Muscle layer of colon (tissue), 2 donors: ENCODE measurements around the gene CFAP77.

ENCODE experiments used
- H3K27ac ChIP-seq: one replicate; pipeline ENCODE4 v1.7.0; 2013; ENCODE audit warnings: low read depth, mild to moderate bottlenecking, low read length, moderate library complexity
- H3K27me3 ChIP-seq, 2 donors: one replicate each; pipeline ENCODE4 v1.7.0; 2013; ENCODE audit warnings: low read length in 2 of 2, mild to moderate bottlenecking in 2 of 2; ENCODE audit not compliant: insufficient read depth in 2 of 2, control insufficient read depth in 1 of 2
- H3K36me3 ChIP-seq: one replicate; pipeline ENCODE4 v1.7.0; 2013; ENCODE audit warnings: mild to moderate bottlenecking, low read length; ENCODE audit not compliant: insufficient read depth
- H3K4me1 ChIP-seq: one replicate; pipeline ENCODE4 v1.7.0; 2013; ENCODE audit warnings: mild to moderate bottlenecking, low read length; ENCODE audit not compliant: insufficient read depth
- H3K4me3 ChIP-seq, 2 donors: one replicate each; pipeline ENCODE4 v1.7.0; 2013; ENCODE audit warnings: low read length in 2 of 2, low read depth in 1 of 2, mild to moderate bottlenecking in 1 of 2, moderate library complexity in 1 of 2
- H3K9ac ChIP-seq: one replicate; pipeline ENCODE4 v1.7.0; 2013; ENCODE audit warnings: low read length
- H3K9me3 ChIP-seq: one replicate; pipeline ENCODE4 v1.7.0; 2013; ENCODE audit warnings: mild to moderate bottlenecking, low read length
- donor health status: abdominal sarcoma.
- donor health status: Adenocarcinoma of cecum.

CFAP77 gene

DNA sequence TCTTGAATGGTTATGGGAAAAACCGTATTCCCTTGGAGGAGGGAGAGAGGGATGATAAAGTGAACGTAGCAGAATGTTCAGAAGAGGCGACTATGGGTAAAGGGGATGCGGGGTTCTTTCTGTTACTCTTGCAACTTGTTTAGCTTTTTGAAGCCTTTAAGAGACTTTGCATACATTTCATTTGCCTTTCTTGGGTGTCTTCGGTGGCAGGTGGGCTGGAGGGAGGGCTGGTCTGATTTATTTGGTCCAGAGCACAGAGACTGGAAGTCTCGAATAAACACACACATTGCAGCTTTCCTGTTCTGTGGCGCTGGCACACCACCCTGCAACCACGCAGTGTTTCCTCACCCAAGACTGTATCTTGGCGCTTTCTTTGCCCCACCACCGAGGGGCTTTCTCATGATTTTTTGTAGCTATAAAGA lies 26.5 kb upstream of the CFAP77 start:
- peaks cover 62% of the 10 kb centered on the region for H3K36me3 ChIP-seq
- H3K27ac ChIP-seq: no peak overlapping the region

DNA sequence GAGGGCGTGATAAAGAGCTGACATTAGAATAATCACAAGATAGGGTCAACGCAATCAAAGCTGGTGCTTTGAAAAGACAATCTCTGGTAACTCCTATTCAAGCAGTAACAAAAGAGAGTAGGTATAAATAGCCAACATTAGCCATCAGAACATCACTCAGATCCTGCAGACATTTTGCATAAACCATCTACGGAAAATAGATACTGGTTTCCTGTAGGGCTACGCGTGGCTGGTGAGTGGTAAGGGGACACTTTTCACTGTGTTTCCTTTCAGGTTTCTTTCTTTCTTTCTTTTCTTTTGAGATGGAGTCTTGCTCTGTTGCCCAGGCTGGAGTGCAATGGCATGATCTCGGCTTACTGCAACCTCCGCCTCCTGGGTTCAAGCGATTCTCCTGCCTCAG lies 25.6 kb upstream of the CFAP77 start:
- H3K27me3 ChIP-seq: no peaks in the 10 kb centered on the region
- no peak overlapping the region for H3K9ac ChIP-seq
- no peak overlapping the region for H3K4me3 ChIP-seq
- H3K27ac ChIP-seq: no peak overlapping the region
- no peaks in the 10 kb centered on the region for H3K9me3 ChIP-seq
- no peaks in the 10 kb centered on the region for H3K4me1 ChIP-seq
- H3K36me3 ChIP-seq: peaks cover 60% of the 10 kb centered on the region

More for the DNA sequence above, 26.5 kb upstream of the CFAP77 start:
- no peak overlapping the region for H3K9ac ChIP-seq
- no peaks in the 10 kb centered on the region for H3K4me1 ChIP-seq
- H3K9me3 ChIP-seq: no peaks in the 10 kb centered on the region
- no peaks in the 10 kb centered on the region for H3K27me3 ChIP-seq
- H3K4me3 ChIP-seq: no peak overlapping the region

DNA sequence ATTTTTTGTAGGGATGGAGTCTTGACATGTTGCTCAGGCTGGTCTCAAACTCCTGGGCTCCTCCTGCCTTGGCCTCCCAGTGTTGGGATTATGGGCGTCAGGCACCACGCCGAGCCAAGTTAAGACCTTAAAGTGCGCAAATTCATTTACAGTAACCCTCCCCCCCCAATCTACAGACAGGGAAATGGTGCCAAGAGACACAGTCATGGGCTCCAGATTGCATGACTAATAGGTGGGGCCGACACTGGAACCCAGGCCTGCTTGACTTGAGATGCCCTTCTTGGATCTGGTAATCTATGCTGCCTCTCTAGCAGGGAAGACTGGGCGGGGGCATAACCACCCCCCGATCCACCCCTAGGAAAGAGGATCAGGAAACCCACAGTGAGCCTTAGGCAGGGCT lies 22.9 kb upstream of the CFAP77 start:
- Histone ChIP-seq H3K27me3 (no peaks in the 10 kb centered on the region), H3K27ac (no peak overlapping the region), H3K36me3 (peaks cover 74% of the 10 kb centered on the region), H3K9me3 (no peaks in the 10 kb centered on the region), H3K9ac (no peak overlapping the region), H3K4me1 (no peaks in the 10 kb centered on the region), H3K4me3 (no peak overlapping the region)

DNA sequence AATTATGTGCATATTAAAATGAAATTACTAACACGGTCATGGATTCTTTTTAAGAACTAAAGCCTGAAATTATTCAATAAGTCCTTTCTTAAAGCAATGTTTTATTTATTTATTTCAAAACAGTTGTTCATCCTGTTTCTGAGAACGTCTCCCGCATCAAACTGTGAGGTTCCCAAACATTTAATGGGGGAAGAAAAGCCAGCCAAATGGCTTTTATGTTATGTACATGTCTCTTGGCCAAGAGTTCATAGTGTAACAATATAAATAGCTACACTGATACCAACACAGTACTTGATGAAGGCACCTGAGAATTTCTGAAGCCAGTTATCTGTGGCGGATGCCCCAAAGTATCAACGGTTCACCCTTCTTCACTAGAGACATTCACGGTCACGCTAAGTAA lies 19.0 kb upstream of the CFAP77 start:
- Histone ChIP-seq H3K27me3 (no peaks in the 10 kb centered on the region), H3K36me3 (peaks cover 70% of the 10 kb centered on the region)

DNA sequence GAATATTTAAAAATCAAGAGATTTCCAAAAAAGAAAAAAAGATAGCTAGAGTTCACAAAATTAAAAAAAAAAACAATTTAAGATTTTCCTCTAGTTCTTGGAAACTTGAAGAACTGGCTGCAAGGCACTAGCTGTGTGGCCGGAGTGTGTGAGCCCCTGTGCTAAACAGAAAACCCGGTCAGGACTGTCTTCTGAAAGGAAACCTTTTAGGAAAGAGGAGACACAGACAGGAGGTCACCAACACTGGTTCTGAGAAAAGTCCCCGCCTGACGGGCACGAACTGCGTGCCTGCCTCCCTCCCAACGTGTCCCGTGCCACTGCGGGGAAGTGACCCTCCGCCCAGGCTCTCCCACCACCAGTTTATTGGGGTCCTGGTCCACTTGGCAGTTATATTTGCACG lies 18.6 kb upstream of the CFAP77 start:
- no peak overlapping the region for H3K9ac ChIP-seq
- H3K27me3 ChIP-seq: no peaks in the 10 kb centered on the region
- H3K4me3 ChIP-seq: no peak overlapping the region
- no peak overlapping the region for H3K27ac ChIP-seq
- no peaks in the 10 kb centered on the region for H3K4me1 ChIP-seq
- H3K9me3 ChIP-seq: no peaks in the 10 kb centered on the region
- peaks cover 71% of the 10 kb centered on the region for H3K36me3 ChIP-seq

More for the DNA sequence above, 19.0 kb upstream of the CFAP77 start:
- H3K9me3 ChIP-seq: no peaks in the 10 kb centered on the region
- no peak overlapping the region for H3K9ac ChIP-seq
- no peaks in the 10 kb centered on the region for H3K4me1 ChIP-seq
- no peak overlapping the region for H3K4me3 ChIP-seq
- H3K27ac ChIP-seq: no peak overlapping the region

DNA sequence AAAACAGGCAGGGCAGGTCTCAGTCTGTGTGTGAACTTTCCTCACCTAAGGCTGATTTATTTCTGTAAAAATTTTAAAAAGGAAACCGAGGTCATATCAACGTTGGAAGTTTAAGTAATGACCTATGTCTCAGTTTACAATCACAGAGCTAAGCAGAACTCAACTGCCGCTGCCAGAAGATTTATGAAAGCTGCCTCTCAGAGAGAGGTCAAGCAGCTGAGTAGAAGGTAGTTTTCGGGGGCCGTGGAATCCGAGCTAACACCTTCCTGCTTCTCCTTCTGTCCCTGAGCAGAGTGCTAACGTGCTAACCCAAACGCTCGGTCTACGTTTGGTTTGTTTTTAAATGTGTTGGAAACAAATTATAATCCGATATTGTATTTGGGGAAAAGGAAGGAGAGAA lies 14.5 kb upstream of the CFAP77 start:
- H3K27me3 ChIP-seq: no peaks in the 10 kb centered on the region
- H3K4me3 ChIP-seq: no peak overlapping the region
- peaks cover 57% of the 10 kb centered on the region for H3K36me3 ChIP-seq
- no peaks in the 10 kb centered on the region for H3K4me1 ChIP-seq
- H3K9me3 ChIP-seq: no peaks in the 10 kb centered on the region
- H3K9ac ChIP-seq: no peak overlapping the region
- no peak overlapping the region for H3K27ac ChIP-seq

DNA sequence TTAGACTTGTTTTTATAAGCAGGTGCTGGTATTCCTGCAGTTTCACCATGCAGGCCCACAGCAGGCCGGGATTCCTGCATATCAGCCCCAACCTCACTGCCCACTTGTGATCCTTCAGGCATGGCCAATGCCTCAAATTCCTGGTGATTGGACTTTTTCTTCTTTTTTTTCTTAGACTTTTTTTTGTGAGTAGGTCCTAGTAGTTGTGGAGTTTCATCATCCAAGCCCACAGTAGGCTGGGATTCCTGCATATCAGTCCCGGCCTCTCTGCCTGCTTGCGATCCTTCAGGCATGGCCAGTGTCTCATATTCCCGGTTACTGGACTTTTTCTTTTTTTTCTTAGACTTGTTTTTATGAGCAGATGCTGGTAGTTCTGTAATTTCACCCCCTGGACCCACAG lies 8.2 kb upstream of the CFAP77 start:
- Histone ChIP-seq H3K4me1 (peaks cover 7% of the 10 kb centered on the region), H3K4me3 (no peak overlapping the region), H3K27me3 (no peaks in the 10 kb centered on the region), H3K27ac (no peak overlapping the region), H3K9me3 (no peaks in the 10 kb centered on the region), H3K9ac (no peak overlapping the region), H3K36me3 (peaks cover 32% of the 10 kb centered on the region)

DNA sequence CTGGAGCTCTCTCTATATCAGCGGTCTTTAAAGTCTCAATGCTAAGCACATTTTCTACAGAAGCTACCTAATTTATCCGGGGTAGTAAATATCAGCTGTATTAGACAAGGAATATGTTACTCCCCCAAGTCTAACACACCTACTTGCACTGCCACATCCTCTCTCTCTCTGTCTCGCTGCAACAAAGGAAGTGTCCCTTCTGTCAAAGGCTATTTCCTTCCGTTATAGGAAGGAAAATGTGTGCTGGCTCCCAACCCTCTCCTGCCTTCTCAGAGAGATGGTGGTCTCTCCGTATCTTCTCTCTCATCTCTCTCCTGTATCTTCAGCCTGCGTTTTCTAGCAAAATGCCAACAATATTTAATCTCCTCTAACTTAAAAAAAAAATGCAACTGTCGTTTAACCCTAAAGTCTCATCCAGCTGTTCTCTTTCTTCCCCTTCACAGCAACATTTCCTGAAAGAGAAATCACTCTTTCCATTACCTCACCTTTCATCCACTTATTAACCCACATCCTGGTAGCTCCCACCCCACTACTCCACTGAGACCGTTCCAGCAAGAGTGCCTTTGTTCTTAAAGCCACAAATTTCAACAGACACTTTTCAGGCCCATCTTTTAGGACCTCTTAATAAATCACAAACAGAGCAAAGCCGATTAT lies 5.7 kb upstream of the CFAP77 start:
- Histone ChIP-seq H3K9me3 (no peaks in the 10 kb centered on the region), H3K4me3 (no peak overlapping the region), H3K9ac (no peak overlapping the region)

DNA sequence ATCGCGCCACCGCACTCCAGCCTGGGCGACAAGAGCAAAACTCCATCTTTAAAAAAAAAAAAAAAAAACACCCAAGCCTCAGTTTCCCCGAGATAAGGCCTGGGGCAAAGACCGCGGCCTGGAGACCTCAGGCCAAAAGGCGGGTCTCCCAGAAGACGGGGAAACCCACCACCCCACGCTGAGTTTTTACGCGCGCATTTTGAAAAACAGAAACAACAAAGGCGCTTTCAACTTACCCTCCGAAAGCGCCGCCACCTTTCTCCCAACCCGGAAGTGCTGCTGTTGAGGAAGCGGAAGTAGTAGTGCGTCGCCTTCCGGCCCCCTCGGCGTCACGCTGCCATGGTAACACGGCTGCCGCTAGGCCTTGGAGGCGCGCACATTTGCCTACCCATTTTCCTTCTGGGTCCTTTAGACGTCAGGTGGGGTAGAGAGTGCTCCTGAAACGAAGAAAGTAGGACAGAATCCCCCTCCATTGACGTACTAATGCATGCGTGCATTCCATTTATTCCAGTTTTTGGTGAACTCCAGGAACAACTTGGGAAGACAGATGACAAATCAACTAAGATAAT lies 3.4 kb upstream of the CFAP77 start, which contains the start of gene TTF1:
TTF1 (minus strand) TSS at position 287 of the 569 bp plus-strand sequence. CDS start 4,019 bp downstream, outside the sequence.
- no peak within 1 kb of the TSS for H3K27ac ChIP-seq
- H3K9ac ChIP-seq: no peak within 1 kb of the TSS
- peaks cover 14% of the 10 kb centered on the region for H3K36me3 ChIP-seq
- peak within 1 kb of the TSS; percentile 35 to 48 for H3K4me3 ChIP-seq
- H3K4me1 ChIP-seq: peaks cover 16% of the 10 kb centered on the region
- H3K27me3 ChIP-seq: peaks cover 22 to 24% of the 10 kb centered on the region in 2 donors
- no peaks in the 10 kb centered on the region for H3K9me3 ChIP-seq

More for the DNA sequence above, 5.7 kb upstream of the CFAP77 start:
- H3K4me1 ChIP-seq: peaks cover 10% of the 10 kb centered on the region
- H3K27ac ChIP-seq: no peak overlapping the region
- peaks cover under 1 to 4% of the 10 kb centered on the region in 2 donors for H3K27me3 ChIP-seq
- peaks cover 14% of the 10 kb centered on the region for H3K36me3 ChIP-seq

DNA sequence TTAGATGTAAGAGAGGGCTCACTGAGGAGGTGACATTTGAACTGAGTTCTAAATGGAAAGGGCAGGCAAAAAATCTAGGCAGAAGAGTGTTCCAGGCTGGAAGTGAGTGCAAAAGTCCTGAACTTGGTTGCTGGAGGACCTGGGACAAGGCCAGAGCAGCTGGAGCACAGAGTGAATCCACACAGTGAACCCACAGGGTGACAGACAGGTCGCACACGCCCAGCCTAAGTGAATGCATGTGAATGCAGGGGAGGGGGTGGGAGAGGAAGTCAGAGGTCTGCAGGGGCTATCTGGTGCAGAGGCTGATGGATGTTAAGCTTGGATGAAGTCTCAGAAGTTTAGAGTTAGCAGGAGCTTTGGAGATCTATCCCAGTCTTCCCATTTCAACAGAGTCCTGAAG lies 2.8 kb upstream of the CFAP77 start:
- Histone ChIP-seq H3K4me3 (peak overlapping the region; percentile 35 to 48), H3K27ac (no peak overlapping the region), H3K9me3 (no peaks in the 10 kb centered on the region), H3K27me3 (peaks cover 27 to 29% of the 10 kb centered on the region in 2 donors), H3K9ac (no peak overlapping the region), H3K4me1 (peaks cover 16% of the 10 kb centered on the region), H3K36me3 (peaks cover 9% of the 10 kb centered on the region)

DNA sequence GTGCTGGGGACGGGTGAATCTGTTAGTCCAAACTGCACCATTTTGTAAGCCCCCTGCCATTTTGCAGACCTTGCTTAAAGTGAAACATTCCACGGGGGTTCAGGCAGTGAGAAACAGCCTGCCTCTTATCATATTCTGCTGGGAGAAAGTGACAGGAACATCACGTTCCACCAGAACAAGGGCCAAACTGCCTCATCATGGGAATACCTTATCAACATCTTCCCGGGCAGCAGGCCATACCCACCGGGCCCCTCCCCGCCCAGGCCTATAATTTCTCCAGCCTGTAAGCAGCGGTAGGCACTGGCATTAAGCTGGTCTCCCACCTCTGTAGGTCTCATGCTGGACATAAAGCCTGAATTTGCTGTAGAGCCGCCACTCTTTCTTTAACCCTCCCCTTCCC lies 1.5 kb upstream of the CFAP77 start:
- Histone ChIP-seq H3K9me3 (no peaks in the 10 kb centered on the region), H3K4me3 (no peak overlapping the region), H3K27ac (no peak overlapping the region), H3K4me1 (peaks cover 16% of the 10 kb centered on the region), H3K36me3 (no peaks in the 10 kb centered on the region), H3K9ac (no peak overlapping the region), H3K27me3 (peaks cover 39 to 40% of the 10 kb centered on the region in 2 donors)

DNA sequence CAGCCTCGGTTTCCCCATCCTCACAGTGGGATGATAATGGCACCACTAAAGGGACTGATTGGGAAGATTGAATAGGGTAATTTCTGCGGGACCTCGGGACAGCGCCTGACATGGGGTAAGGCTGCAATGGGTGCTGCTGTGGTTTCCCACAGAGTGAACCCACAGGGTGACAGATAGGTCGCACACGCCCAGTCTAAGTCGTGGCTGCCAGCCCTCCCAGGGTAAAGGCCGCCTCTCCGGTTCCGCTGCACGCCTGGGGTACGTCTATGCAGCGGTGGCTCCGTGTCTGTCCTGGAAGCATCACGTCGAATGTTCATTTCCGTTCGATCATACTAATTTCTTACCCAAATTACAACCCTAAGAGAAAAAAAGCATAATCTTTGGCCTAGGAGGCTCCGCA lies 631 bp downstream of the CFAP77 start:
- H3K27me3 ChIP-seq: peaks cover 50 to 55% of the 10 kb centered on the region in 2 donors
- H3K4me3 ChIP-seq: peak overlapping the region; percentile 40 to 46
- no peak overlapping the region for H3K9ac ChIP-seq
- H3K27ac ChIP-seq: no peak overlapping the region
- H3K36me3 ChIP-seq: no peaks in the 10 kb centered on the region
- H3K4me1 ChIP-seq: peaks cover 14% of the 10 kb centered on the region
- no peaks in the 10 kb centered on the region for H3K9me3 ChIP-seq
